Astrocyte (in vitro differentiated cells and primary cell): ENCODE measurements around the gene FGF23. TPM values are rescaled to one million over a fixed set of nuclear protein-coding genes. Genes with fewer than 3 reads are reported as not detected.

Experiments
- DNase-seq: peaks from one replicate; pipeline ENCODE4 v3.0.0-alpha.2; 2010; ENCODE audit warnings: low read depth
- FAIRE-seq: peaks from 2 replicates; lab custom pipeline; 2011; peaks lifted over from hg19 to GRCh38; lab: Jason Lieb, UNC
- H2AFZ ChIP-seq: 2 replicates; pipeline ENCODE4 v1.6.0; 2012; ENCODE audit warnings: low read depth, low read length, inconsistent platforms
- H3K27ac ChIP-seq: 2 replicates; pipeline ENCODE4 v1.5.1; 2011; ENCODE audit warnings: low read depth, low read length, inconsistent platforms
- H3K27me3 ChIP-seq: 2 replicates; pipeline ENCODE4 v1.6.0; 2011; ENCODE audit warnings: low read length, inconsistent platforms; ENCODE audit not compliant: insufficient read depth
- H3K36me3 ChIP-seq: 2 replicates; pipeline ENCODE4 v1.5.1; 2011; ENCODE audit warnings: low read length, inconsistent platforms; ENCODE audit not compliant: insufficient read depth
- H3K4me1 ChIP-seq: 2 replicates; pipeline ENCODE4 v1.5.1; 2011; ENCODE audit warnings: low read length, inconsistent platforms; ENCODE audit not compliant: insufficient read depth
- H3K4me2 ChIP-seq: 2 replicates; pipeline ENCODE4 v1.6.0; 2012; ENCODE audit warnings: low read length, inconsistent platforms
- H3K4me3 ChIP-seq: 2 replicates; pipeline ENCODE4 v1.5.1; 2011; ENCODE audit warnings: low read depth, mild to moderate bottlenecking, low read length, inconsistent platforms; ENCODE audit not compliant: insufficient read depth
- H3K79me2 ChIP-seq: 2 replicates; pipeline ENCODE4 v1.6.0; 2012; ENCODE audit warnings: mild to moderate bottlenecking, low read length, inconsistent platforms; ENCODE audit not compliant: insufficient read depth
- H3K9ac ChIP-seq: 2 replicates; pipeline ENCODE4 v1.6.0; 2012; ENCODE audit warnings: mild to moderate bottlenecking, low read length, inconsistent platforms
- H3K9me3 ChIP-seq: 2 replicates; pipeline ENCODE4 v1.5.1; 2012; ENCODE audit warnings: low read depth, mild to moderate bottlenecking, low read length, inconsistent platforms; ENCODE audit not compliant: insufficient read depth
- H4K20me1 ChIP-seq: 2 replicates; pipeline ENCODE4 v1.6.0; 2012; ENCODE audit warnings: low read length, inconsistent platforms; ENCODE audit not compliant: insufficient read depth
- H3K27ac Mint-ChIP-seq: one replicate; pipeline ENCODE4 v1.8.0; 2021; ENCODE audit warnings: mild to moderate bottlenecking, mixed read lengths; ENCODE audit not compliant: unreplicated experiment
- H3K27me3 Mint-ChIP-seq: one replicate; pipeline ENCODE4 v1.8.0; 2021; ENCODE audit warnings: low read depth, mixed read lengths; ENCODE audit not compliant: unreplicated experiment
- H3K36me3 Mint-ChIP-seq: one replicate; pipeline ENCODE4 v1.8.0; 2021; ENCODE audit warnings: low read depth, mixed read lengths; ENCODE audit not compliant: unreplicated experiment
- H3K4me1 Mint-ChIP-seq: one replicate; pipeline ENCODE4 v1.8.0; 2021; ENCODE audit warnings: low read depth, mixed read lengths; ENCODE audit not compliant: unreplicated experiment
- H3K4me3 Mint-ChIP-seq: one replicate; pipeline ENCODE4 v1.8.0; 2021; ENCODE audit warnings: mild to moderate bottlenecking, moderate library complexity, mixed read lengths; ENCODE audit not compliant: unreplicated experiment
- H3K9me3 Mint-ChIP-seq: one replicate; pipeline ENCODE4 v1.8.0; 2021; ENCODE audit warnings: mild to moderate bottlenecking, mixed read lengths; ENCODE audit not compliant: unreplicated experiment
- CTCF ChIP-seq: IDR thresholded peaks from 2 replicates; pipeline ENCODE4 v1.5.1; 2011; ENCODE audit warnings: low read depth, mild to moderate bottlenecking, inconsistent platforms, low read length, moderate library complexity; ENCODE audit not compliant: insufficient read depth
- EZH2 ChIP-seq: IDR thresholded peaks from 2 replicates; pipeline ENCODE4 v1.6.1; 2012; ENCODE audit warnings: mild to moderate bottlenecking, low read length, inconsistent platforms; ENCODE audit not compliant: insufficient read depth
- total RNA-seq: library from RNA; stranded (reverse); gene quantifications from 2 replicates; pipeline ENCODE4 v1.2.1, GENCODE V29; 2021

Gene FGF23
- total RNA-seq, 1 donor from 2014 or later, result not detected

- Mint-ChIP-seq H3K4me1 (no peaks in the 10 kb centered on the region), H3K36me3 (no peaks in the 10 kb centered on the region), H3K27me3 (peaks cover 3% of the 10 kb centered on the region), H3K27ac (no peak overlapping the region), H3K9me3 (no peaks in the 10 kb centered on the region), H3K4me3 (no peak overlapping the region)
- FAIRE-seq, result no peak
- no peak overlapping the region for H3K4me3 ChIP-seq
- no peaks in the 10 kb centered on the region for H3K79me2 ChIP-seq
- H2AFZ ChIP-seq, result no peak overlapping the region
- no peaks in the 10 kb centered on the region for H3K4me1 ChIP-seq
- DNase-seq, result no peak
- no peak for TF ChIP-seq EZH2
- no peak for TF ChIP-seq CTCF
- H3K36me3 ChIP-seq, result no peaks in the 10 kb centered on the region
- H3K9me3 ChIP-seq, result no peaks in the 10 kb centered on the region
- H3K27ac ChIP-seq, result no peak overlapping the region
- no peak overlapping the region for H3K4me2 ChIP-seq
- no peak overlapping the region for H3K9ac ChIP-seq
- no peaks in the 10 kb centered on the region for H4K20me1 ChIP-seq
- H3K27me3 ChIP-seq, result no peaks in the 10 kb centered on the region
These were observed 21.6 kb upstream of the FGF23 start for GRCh38 chr12:4401117-4401516.

GRCh38 chr12:4395818-4396217 lies 16.3 kb upstream of the FGF23 start:
- H3K36me3 Mint-ChIP-seq, result no peaks in the 10 kb centered on the region
- TF ChIP-seq CTCF, result no peak
- no peak for TF ChIP-seq EZH2
- H3K27ac ChIP-seq, result no peak overlapping the region
- peaks cover 33% of the 10 kb centered on the region for H3K27me3 Mint-ChIP-seq
- no peaks in the 10 kb centered on the region for H3K4me1 ChIP-seq
- no peaks in the 10 kb centered on the region for H4K20me1 ChIP-seq
- H3K27ac Mint-ChIP-seq, result no peak overlapping the region
- FAIRE-seq (no peak), DNase-seq (no peak)
- no peak overlapping the region for H2AFZ ChIP-seq
- H3K4me2 ChIP-seq, result no peak overlapping the region
- no peaks in the 10 kb centered on the region for H3K79me2 ChIP-seq
- no peaks in the 10 kb centered on the region for H3K36me3 ChIP-seq
- no peaks in the 10 kb centered on the region for H3K9me3 ChIP-seq
- H3K4me3 ChIP-seq, result no peak overlapping the region
- peaks cover 2% of the 10 kb centered on the region for H3K4me1 Mint-ChIP-seq
- H3K9ac ChIP-seq, result no peak overlapping the region
- H3K27me3 ChIP-seq, result no peaks in the 10 kb centered on the region
- H3K9me3 Mint-ChIP-seq, result peaks cover 3% of the 10 kb centered on the region
- H3K4me3 Mint-ChIP-seq, result no peak overlapping the region

- peaks cover 2% of the 10 kb centered on the region for H3K4me1 Mint-ChIP-seq
- no peak for FAIRE-seq
- no peaks in the 10 kb centered on the region for H3K9me3 ChIP-seq
These were observed 13.7 kb upstream of the FGF23 start for GRCh38 chr12:4393211-4393610.

More at GRCh38 chr12:4393211-4393610, 13.7 kb upstream of the FGF23 start:
- H3K4me1 ChIP-seq, result no peaks in the 10 kb centered on the region
- no peaks in the 10 kb centered on the region for H4K20me1 ChIP-seq
- Mint-ChIP-seq H3K4me3 (no peak overlapping the region), H3K36me3 (no peaks in the 10 kb centered on the region), H3K27ac (no peak overlapping the region), H3K27me3 (peaks cover 36% of the 10 kb centered on the region), H3K9me3 (peaks cover 3% of the 10 kb centered on the region)
- H3K27ac ChIP-seq, result no peak overlapping the region
- TF ChIP-seq CTCF, result no peak
- TF ChIP-seq EZH2, result no peak
- H3K4me3 ChIP-seq, result no peak overlapping the region
- no peaks in the 10 kb centered on the region for H3K36me3 ChIP-seq
- no peak overlapping the region for H3K9ac ChIP-seq
- H3K4me2 ChIP-seq, result no peak overlapping the region
- no peaks in the 10 kb centered on the region for H3K27me3 ChIP-seq
- no peaks in the 10 kb centered on the region for H3K79me2 ChIP-seq
- H2AFZ ChIP-seq, result no peak overlapping the region
- DNase-seq, result no peak
